ENCODE measurements around the gene BTBD7. TPM values are rescaled to one million over a fixed set of nuclear protein-coding genes. Genes with fewer than 3 reads are reported as not detected.
A peak's percentile ranks its signal among the peaks of the same experiment; 100 is the strongest.
"Not testable (repeated sequence)": the region's sequence is repeated elsewhere in the genome, so short reads cannot be mapped to it uniquely, and the experiment has no call there.

The BTBD7 gene, protein sequence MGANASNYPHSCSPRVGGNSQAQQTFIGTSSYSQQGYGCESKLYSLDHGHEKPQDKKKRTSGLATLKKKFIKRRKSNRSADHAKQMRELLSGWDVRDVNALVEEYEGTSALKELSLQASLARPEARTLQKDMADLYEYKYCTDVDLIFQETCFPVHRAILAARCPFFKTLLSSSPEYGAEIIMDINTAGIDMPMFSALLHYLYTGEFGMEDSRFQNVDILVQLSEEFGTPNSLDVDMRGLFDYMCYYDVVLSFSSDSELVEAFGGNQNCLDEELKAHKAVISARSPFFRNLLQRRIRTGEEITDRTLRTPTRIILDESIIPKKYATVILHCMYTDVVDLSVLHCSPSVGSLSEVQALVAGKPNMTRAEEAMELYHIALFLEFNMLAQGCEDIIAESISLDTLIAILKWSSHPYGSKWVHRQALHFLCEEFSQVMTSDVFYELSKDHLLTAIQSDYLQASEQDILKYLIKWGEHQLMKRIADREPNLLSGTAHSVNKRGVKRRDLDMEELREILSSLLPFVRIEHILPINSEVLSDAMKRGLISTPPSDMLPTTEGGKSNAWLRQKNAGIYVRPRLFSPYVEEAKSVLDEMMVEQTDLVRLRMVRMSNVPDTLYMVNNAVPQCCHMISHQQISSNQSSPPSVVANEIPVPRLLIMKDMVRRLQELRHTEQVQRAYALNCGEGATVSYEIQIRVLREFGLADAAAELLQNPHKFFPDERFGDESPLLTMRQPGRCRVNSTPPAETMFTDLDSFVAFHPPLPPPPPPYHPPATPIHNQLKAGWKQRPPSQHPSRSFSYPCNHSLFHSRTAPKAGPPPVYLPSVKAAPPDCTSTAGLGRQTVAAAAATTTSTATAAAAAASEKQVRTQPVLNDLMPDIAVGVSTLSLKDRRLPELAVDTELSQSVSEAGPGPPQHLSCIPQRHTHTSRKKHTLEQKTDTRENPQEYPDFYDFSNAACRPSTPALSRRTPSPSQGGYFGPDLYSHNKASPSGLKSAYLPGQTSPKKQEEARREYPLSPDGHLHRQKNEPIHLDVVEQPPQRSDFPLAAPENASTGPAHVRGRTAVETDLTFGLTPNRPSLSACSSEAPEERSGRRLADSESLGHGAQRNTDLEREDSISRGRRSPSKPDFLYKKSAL
- 10 to 100 TPM; 13.4 to 16.8 TPM for total RNA-seq

DNA sequence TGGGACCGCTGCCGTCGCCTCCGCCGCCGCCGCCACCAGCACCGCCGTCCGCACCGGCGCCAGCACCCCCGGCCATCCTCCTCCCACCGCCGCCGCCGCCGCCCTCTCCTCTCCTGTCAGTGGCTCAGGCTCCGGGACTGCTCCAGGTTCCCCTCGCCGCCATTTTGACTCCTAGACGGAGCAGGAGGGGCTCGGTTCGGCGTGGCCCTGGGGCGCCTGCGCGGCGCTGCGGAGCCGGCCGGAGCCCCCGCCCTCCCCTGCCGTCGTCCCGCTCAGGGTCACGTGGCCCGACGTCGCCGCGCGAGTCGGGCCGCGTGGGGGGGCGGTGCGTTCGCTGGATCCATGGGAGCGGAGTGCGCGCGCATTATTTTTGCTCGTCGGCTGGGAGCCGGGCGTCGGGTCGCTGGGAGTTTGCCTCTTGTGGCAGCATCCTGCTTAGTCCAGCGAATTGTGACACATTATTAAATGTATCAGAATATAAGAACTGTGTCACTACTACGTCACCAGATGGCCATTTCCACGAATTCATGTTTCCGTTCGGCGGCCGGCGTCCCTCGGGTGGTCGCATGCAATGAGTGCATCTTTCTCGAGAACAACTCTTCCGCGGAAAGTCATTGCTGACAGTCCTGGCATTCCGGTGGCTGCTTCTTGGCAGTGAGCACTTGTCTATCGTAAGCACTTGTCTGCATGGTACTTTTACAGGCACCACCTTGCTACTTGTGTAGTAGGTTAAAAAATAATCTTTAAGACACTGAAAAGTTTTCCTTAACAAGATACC lies at the start of gene BTBD7:
Gene BTBD7, minus strand, starts transcription at position 184 of the 778 bp plus-strand sequence. CDS start 36,985 bp downstream, outside the sequence.
- CTCF ChIA-PET: no interaction called here
- Mint-ChIP-seq H3K27ac (peak within 1 kb of the TSS; percentile 88), H3K9me3 (peaks cover 4% of the 10 kb centered on the region), H3K27me3 (no peaks in the 10 kb centered on the region), H3K36me3 (ENCODE audit: low read depth) (no peaks in the 10 kb centered on the region), H3K4me1 (peaks cover 45% of the 10 kb centered on the region), H3K4me3 (peak within 1 kb of the TSS; percentile 85)
- POLR2A ChIA-PET: interaction anchor here (1.3 kb wide), 1 partner anchor 126 kb away, joined by 4 read pairs; the partner anchor contains the start of genes GON7 and UBR7
- peak; percentile 96 for DNase-seq

DNA sequence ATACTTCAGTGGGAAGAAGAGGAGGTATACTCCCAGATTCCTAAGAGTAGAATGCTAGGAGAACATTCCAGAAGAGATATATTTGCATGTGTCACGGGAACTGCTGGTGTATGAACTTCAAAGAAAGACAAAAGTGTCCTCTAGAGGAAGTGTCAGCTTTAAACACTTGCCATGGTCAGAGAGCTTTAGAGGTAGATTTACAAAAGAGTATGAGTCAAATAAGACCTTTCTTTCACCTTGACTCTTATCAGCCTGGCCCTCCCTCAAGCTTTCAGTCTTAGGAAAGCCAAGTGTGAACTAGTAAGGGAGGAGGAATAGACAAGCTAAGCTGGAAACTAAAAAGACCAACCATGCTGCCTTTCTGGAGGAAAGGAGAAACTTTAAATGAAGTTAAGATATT lies 48.8 kb upstream of the BTBD7 start:
- no peak for DNase-seq
- H3K27me3 Mint-ChIP-seq: peaks cover 41% of the 10 kb centered on the region
- no peaks in the 10 kb centered on the region for H3K9me3 Mint-ChIP-seq
- H3K4me3 Mint-ChIP-seq: no peak overlapping the region
- CTCF ChIA-PET: no interaction called here
- POLR2A ChIA-PET: no interaction called here
- no peaks in the 10 kb centered on the region for H3K4me1 Mint-ChIP-seq
- H3K27ac Mint-ChIP-seq: no peak overlapping the region
- no peaks in the 10 kb centered on the region for H3K36me3 Mint-ChIP-seq (ENCODE audit: low read depth)

DNA sequence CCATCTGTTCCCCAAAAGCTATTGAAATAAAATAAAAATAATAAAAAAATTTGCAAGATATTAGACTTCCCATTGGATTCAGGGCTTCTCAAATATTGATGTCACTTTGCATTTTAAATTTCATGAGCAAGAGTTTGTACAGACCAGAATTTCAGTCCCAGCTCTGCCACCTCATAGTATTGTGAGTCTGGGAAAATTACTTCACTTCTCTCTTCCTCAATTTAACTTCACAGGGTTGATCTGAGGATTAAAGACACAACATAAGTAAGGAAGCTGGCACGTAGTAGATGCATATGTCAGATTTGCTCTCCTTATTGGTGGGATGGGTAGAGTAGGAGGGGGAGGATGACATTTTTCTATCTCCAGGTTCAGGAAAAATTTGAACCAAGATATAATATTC lies 47.0 kb upstream of the BTBD7 start:
- H3K4me1 Mint-ChIP-seq: no peaks in the 10 kb centered on the region
- H3K36me3 Mint-ChIP-seq (ENCODE audit: low read depth): no peaks in the 10 kb centered on the region
- peaks cover 32% of the 10 kb centered on the region for H3K27me3 Mint-ChIP-seq
- H3K4me3 Mint-ChIP-seq: no peak overlapping the region
- DNase-seq: no peak
- CTCF ChIA-PET: no interaction called here
- H3K27ac Mint-ChIP-seq: no peak overlapping the region
- no peaks in the 10 kb centered on the region for H3K9me3 Mint-ChIP-seq
- POLR2A ChIA-PET: no interaction called here

DNA sequence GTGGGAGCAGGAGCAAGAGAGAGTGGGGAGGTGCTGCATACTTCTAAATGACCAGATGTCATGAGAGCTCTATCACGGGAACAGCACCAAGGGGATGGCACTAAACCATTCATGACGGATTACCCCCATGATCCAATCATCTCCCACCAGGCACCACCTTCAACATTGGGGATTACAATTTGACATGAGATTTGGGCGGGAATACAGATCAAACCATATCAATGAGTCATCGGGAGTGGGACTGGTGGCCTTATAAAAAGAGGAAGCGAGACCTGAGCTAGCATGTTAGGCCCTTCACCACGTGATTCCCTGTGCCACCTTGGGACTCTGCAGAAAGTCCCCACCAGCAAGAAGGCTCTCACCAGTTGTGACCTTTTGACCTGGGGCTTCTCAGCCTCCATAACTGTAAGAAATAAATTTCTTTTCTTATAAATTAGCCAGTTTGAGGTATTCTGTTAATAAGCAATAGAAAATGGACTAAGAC lies 42.9 kb upstream of the BTBD7 start:
- POLR2A ChIA-PET: no interaction called here
- Mint-ChIP-seq H3K4me3 (no peak overlapping the region), H3K27ac (no peak overlapping the region), H3K9me3 (no peaks in the 10 kb centered on the region), H3K36me3 (ENCODE audit: low read depth) (no peaks in the 10 kb centered on the region), H3K27me3 (peaks cover 14% of the 10 kb centered on the region), H3K4me1 (no peaks in the 10 kb centered on the region)
- DNase-seq: no peak
- CTCF ChIA-PET: no interaction called here

DNA sequence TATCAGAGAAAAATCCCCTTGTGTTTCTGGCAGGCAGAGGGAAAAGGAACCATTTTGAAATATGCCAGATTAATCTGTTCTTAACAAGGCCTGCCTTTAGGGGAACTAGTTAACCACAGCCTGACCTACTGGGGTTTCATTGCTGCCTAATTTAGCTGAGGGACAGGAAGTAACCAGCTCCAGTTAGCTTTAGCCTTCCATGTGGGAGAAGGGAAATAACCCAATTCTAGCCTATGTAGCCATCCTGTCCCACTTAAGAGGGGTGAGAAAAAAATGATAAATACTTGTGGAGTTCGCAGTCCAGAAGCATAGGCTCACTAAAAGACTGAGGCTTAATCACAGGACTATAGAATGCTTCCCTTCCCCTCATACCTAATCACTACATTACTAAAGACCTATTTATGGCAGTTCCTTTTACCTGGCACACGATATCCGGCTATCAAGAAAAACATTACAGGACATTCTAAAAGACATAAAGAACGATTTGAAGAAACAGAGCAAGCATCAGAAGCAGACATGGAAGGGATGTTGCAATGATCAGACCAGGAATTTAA lies 37.0 kb upstream of the BTBD7 start:
- Mint-ChIP-seq H3K9me3 (no peaks in the 10 kb centered on the region), H3K4me1 (no peaks in the 10 kb centered on the region), H3K4me3 (no peak overlapping the region), H3K36me3 (ENCODE audit: low read depth) (no peaks in the 10 kb centered on the region), H3K27ac (no peak overlapping the region), H3K27me3 (peaks cover 7% of the 10 kb centered on the region)
- ChIA-PET POLR2A (no interaction called here), CTCF (no interaction called here)
- DNase-seq: no peak

DNA sequence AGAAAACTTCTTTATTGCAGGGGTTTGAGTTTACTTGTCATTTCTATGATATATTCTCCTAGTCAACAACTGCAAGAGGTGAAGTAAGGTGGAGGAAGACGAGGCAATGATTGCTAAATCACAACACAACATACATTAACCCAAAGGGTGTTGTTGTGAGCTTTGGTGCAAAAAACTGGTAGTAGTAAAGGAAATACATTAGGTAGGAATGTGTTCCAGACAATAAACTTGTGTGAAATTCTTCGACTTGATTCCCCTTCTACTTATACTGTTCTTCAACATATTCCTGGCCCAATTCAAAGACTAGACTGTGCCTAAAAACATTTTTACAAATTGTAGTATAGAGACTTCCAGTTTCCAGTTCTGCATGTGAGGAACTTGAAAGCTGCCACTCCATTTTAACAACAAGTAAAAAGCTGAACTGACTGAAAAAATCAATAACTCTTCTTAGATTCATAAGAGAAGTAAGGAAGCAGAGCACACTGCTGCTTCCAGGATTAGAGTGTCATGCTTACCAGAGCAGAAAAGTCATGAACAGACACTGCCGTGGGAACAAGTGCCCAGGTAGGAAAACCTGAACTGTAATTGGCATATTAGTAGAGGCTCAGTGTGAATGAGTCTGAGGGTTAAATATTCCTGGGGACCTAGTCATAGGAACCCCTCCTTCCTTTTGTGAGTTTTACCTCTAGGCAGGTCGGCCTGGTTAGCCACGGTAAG lies 36.3 kb upstream of the BTBD7 start:
- Mint-ChIP-seq H3K36me3 (ENCODE audit: low read depth) (no peaks in the 10 kb centered on the region), H3K9me3 (no peaks in the 10 kb centered on the region), H3K4me3 (no peak overlapping the region), H3K27me3 (peaks cover 7% of the 10 kb centered on the region), H3K4me1 (no peaks in the 10 kb centered on the region), H3K27ac (no peak overlapping the region)
- no peak for DNase-seq
- ChIA-PET POLR2A (no interaction called here), CTCF (no interaction called here)

DNA sequence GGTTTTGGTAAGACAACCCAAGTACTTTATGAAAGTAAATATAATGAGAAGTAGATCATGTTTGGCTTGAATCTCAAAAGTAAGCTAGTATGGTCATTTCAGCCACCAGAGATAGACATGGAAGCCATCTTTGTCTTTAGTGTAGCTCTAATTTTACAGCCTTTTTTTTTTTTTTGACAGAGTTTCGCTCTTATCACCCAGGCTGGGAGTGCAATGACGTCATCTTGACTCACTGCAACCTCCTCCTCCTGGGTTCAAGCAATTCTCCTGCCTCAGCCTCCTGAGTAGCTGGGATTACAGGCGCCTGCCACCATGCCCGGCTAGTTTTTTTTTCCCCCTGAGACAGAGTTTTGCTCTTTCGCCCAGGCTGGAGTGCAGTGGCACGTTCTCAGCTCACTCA lies 22.0 kb upstream of the BTBD7 start:
- CTCF ChIA-PET: interaction anchor here (0.6 kb wide), 1 partner anchor 110 kb away, joined by 4 read pairs; no protein-coding TSS in a partner anchor
- H3K36me3 Mint-ChIP-seq (ENCODE audit: low read depth); POLR2A ChIA-PET; DNase-seq; H3K4me1 Mint-ChIP-seq; H3K27ac Mint-ChIP-seq; H3K4me3 Mint-ChIP-seq; H3K27me3 Mint-ChIP-seq; H3K9me3 Mint-ChIP-seq: not testable (repeated sequence)

DNA sequence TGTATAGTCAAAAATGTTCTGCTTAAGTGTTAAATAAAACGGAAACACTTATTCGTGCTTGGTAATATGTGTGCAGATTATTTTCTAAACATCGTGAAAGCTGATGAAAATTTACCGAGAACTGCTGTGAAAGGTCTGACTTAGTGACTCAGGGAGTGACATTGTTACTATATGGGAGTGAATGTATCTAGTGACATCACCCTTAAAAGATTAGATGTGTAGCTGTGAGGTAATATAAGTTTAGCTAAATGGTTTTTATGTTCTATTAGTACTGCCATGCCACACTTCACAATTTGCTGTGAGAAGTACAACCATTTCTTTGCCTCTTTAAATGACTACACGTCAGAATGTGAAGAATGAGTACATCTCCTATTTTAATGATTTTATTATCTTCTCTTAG lies 15.5 kb upstream of the BTBD7 start:
- Mint-ChIP-seq H3K36me3 (ENCODE audit: low read depth) (no peaks in the 10 kb centered on the region), H3K27me3 (peaks cover 9% of the 10 kb centered on the region), H3K4me3 (no peak overlapping the region), H3K27ac (no peak overlapping the region), H3K4me1 (no peaks in the 10 kb centered on the region), H3K9me3 (no peaks in the 10 kb centered on the region)
- CTCF ChIA-PET: no interaction called here
- no peak for DNase-seq
- POLR2A ChIA-PET: no interaction called here

DNA sequence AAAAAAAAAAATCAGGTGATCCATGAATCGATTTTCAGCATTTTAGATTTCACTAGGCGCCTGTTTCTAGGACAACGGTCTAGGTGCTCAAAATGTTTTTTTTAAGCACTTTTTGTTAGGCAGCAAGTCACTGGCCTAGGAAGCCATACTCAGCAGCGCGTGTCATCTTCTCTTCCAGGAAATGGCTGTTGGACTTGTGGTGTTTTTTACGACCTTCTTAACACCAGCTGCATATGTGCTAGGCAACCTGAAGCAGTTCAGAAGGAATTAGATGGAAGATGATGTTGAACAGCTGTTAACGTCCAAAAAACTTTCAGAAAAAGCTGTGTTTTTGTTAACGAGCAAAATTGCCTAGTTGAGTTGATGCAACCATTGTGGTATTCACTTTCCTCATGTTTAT lies 15.0 kb upstream of the BTBD7 start:
- H3K27me3 Mint-ChIP-seq: peaks cover 8% of the 10 kb centered on the region
- CTCF ChIA-PET: no interaction called here

DNA sequence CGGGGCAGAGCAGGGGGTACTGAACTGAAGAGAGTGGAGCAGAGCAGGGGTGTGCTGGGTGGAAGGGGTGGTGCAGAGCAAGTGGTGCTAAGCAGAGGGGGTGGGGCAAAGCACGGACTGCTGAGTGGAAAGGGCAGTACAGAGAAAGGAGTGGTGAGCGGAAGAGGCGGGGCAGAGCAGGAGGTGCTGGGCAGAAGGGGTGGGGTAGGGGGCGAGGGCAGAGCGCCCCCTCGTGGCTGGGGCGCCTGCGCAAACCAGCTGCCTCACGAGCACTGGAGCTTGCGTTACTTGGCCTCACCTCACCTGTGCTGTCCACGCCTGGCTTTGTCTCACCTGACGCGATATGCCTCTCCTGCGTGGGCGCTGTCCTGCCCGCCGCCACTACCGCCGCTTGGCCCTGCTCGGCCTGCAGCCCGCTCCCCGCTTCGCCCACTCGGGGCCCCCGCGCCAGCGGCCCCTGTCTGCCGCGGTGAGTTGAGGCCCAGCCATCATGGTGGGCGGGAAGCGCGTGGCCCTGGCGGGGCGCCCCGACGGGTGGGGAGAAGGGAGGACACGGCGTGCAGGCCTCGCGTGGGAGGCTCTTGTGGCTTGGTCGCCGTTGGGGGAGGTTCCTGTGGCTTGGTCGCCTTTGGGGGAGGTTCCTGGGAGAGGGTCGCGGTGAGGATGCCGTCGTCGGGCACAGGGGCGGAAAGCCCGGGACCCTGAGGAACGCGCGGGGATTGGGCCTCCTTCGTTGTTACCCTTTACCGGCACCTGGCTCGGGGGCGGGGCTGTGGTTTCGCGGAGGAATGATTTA lies 14.3 kb upstream of the BTBD7 start, which contains the start of gene COX8C:
Gene COX8C, plus strand, starts transcription at position 257 of the 796 bp plus-strand sequence. Its CDS starts 87 bp downstream, at position 344.
- Mint-ChIP-seq H3K36me3 (ENCODE audit: low read depth) (no peaks in the 10 kb centered on the region), H3K4me3 (no peak within 1 kb of the TSS), H3K27me3 (peaks cover 6% of the 10 kb centered on the region), H3K27ac (no peak within 1 kb of the TSS), H3K4me1 (no peaks in the 10 kb centered on the region), H3K9me3 (no peaks in the 10 kb centered on the region)
- DNase-seq: no peak
- POLR2A ChIA-PET: no interaction called here
- CTCF ChIA-PET: no interaction called here

More for the DNA sequence above, 15.0 kb upstream of the BTBD7 start:
- Mint-ChIP-seq H3K9me3 (no peaks in the 10 kb centered on the region), H3K4me1 (no peaks in the 10 kb centered on the region), H3K4me3 (no peak overlapping the region), H3K27ac (no peak overlapping the region), H3K36me3 (ENCODE audit: low read depth) (no peaks in the 10 kb centered on the region)
- POLR2A ChIA-PET: no interaction called here
- no peak for DNase-seq

DNA sequence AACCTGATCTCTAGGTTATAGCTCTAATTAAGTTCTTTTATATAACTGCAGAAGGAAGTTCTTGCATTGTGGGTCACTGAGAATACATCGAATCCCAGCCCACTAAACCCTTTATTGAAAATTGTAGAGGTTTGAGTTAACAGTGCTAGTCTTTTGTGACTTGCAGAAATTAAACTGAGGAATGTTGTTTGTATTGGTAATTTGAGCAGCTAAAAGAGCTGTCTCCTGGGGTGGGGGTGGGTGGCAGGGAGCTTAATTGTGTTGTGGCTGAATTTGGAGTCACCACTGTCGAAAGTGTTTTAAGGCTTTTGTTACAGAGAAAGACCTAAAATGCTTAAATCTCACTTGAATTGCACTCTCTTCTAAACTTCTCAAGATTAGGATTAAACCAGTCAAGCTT lies 11.0 kb upstream of the BTBD7 start:
- H3K36me3 Mint-ChIP-seq (ENCODE audit: low read depth): no peaks in the 10 kb centered on the region
- no peak overlapping the region for H3K4me3 Mint-ChIP-seq
- no peaks in the 10 kb centered on the region for H3K4me1 Mint-ChIP-seq
- ChIA-PET CTCF (no interaction called here), POLR2A (no interaction called here)
- DNase-seq: no peak
- H3K9me3 Mint-ChIP-seq: peaks cover 2% of the 10 kb centered on the region
- H3K27me3 Mint-ChIP-seq: peaks cover 1% of the 10 kb centered on the region
- no peak overlapping the region for H3K27ac Mint-ChIP-seq

All from activated CD4-positive, alpha-beta memory T cell treated with anti-CD3 and anti-CD28 coated beads, Interleukin-2, amount 10 ng/mL, durations not matched to agents 7 days and 5 days (primary cell).